DMS53 (cell line): ENCODE measurements around the gene MYOC.
A peak's percentile ranks its signal among the peaks of the same experiment; 100 is the strongest.
"Not testable (repeated sequence)": the region's sequence is repeated elsewhere in the genome, so short reads cannot be mapped to it uniquely, and the experiment has no call there.

Experiments
- DNase-seq: peaks from one replicate; lab custom pipeline; 2025; lab: John Stamatoyannopoulos, UW

MYOC gene

DNA sequence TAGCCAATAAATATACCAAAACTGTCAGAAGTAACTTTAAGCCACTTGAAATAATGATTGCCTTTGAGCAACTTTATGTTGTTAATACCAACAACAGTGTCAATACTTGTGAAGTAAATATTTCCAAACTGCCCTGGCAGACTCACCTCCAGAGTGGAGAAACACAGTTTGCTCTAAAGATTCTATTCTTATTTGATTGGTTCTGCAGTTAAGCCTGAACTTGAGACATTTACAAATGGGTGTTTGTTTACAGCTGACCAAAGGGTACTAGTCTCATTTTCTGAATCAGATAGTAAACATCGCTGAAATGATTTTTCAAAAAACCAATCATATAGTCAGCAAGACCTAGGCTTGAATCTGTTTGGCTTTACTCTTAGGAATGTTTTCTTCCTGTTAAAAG lies 1.3 kb upstream of the MYOC start:
- no peak for DNase-seq

DNA sequence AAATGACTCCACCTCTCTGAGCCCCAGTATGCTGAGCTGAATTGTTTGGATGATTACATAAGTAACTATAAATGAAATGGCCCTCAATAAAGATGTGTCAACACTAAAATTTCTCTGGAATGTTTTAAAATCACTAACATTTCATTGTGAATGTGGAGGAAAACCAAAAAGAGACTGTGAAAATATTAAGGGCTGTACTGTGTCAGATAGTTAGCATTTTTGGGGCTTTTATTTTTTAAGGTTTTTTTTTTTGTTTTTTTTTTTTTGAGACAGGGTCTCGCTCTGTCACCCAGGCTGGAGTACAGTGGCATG lies 6.3 kb downstream of the MYOC start:
- no peak for DNase-seq

DNA sequence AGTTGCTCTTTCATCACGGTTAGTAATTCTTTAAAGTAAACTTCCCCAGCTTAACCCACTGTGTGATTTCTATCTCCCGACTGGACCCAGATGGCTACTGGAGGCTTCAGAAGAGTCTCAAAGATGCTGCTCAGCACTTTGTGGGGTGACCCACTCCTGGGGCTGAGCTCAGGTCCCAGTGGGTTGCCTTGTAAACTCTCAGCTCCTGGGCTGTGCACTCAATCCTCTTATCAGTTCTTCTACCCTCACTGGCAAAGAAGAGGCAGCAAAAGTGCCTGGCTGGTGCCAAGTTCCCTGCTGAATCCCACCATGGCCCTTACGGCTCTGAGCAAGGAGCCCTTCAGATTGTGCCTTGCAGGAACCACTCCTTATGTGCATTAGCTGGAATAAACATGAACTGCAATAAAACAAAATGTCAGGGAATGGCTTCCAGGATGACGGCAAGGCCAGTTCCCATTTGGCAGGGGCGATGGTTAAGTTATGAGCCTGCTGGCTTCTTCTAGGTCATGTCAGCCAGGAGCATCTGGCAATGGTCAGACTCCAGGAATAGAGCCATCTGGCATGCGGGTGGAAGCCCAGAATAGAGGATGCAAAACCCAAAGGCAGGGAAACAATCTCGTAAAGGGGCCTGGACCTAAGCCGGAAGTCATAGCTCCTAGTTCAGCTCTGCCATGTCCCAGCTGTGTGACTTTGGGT lies 6.8 kb downstream of the MYOC start:
- DNase-seq = no peak

DNA sequence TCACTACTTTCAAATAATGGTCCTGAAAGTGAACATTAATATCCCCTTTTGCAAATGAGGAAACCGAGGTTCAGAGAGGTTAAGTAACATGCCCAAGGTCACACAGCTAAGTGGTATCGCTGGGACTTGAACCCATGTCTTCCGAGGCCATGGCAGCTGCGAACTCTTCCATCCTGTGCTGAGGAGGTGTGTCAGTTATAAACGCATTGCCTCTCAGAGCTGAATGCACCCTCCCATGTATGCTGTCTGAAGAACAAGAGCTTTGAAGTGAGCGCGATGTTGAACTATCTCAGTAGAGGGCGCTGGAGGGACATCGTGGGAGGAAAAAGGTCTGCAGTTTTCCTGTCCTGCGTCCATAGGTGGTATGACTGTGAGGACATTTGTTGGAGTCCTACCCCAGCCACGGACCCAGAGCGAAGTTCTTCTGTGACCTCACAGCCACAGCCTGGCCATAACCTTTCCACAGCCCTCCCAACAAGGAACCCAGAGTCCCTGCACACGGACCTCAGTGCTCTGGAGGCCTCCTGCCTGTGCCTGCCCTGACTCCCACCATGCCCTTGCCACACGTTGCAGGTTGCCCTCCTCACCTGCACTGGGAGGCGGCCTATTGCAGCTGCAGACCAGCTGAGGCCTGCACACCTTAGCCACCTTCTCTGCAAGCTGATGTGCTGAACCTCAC lies 7.5 kb downstream of the MYOC start:
- DNase-seq = peak; percentile 96

DNA sequence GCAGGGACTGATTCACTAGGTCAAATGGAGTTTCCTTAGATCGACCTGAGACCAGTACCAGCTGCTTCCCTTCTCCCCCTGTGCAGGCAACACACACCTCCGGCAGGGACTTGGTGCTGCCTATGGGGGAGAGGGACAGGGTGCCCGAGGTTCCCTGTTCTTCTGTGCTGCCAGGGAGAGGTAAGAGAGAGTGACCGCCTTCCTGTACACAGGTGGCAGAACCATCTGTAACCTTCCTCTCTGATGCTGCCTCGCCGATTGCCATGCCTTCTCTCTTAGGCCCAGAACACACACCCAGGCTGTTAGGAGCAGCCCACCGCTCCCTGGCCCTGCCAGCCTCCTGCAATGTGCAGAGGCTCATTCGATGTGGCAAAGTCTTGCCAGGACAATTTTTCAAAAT lies 9.3 kb downstream of the MYOC start:
- DNase-seq = no peak

DNA sequence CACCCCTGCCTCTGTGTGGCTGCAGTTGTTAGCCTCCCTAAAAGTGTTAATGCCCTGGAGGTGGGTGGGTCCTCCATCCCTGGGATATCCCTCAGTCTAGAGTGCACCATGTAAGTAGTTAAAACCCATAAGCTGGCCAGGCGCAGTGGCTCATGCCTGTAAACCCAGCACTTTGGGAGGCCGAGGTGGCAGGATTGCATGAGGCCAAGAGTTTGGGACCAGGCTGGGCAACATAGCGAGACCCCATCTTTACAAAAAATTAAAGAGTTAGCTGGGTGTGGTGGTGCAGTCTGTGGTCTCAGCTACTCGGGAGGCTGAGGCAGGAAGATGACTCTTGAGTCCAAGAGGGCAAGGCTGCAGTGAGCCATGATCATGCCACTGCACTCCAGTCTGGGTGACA lies 10.3 kb downstream of the MYOC start:
- DNase-seq = no peak

DNA sequence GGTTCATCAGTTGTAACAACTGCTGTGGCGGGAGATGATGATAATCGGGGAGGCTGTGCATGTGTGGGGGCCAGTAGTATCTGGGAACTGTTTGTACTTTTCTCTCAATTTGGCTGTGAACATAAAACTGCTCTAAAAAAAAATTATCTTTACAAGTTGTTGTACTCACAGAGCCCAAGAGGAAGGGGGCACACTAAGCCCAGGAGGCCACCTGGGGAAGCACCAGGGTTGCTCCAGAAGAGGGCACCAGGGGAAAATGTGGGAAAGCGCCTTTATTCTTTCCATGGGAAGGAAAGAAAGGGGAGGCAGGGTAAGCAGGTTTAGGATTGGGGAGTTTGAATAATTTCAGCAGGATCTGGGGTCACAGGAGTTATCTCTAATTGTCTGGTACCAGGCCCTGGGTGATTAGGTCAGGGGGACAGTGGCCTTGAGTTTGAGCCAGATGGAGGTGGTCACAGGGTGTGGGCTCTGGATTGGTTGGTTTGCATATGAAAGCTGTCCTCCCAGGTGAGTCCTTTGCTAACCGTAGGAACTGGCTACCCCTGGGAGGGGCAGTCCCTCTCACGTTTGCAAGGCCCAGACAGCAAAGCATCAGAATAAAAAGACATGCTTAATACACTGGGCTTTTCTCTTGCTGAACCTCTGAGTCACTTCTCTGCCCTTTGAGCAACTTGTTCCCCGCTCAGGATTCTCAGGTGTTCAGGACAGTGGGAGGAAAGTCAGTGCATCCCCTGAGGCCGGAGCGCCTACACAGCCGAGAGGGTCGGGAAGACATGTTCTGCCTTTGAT lies 11.2 kb downstream of the MYOC start:
- DNase-seq = no peak

DNA sequence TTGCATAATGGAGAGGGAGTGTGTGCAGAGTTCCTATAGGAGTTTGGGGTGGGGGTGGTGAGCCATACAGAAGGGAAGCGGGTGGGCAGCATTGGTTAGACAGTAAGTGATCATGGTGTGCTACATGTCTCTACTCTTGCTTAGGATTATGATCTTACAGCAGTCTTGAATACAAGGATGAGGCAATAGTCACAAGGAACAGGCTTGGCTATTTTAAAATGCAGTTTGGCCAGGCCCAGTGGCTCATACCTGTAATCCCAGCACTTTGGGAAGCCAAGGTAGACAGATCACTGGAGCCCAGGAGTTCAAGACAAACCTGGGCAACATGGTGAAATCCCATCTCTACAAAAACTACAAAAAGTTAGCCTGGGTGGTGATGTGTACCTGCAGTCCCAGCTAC lies 12.3 kb downstream of the MYOC start:
- no peak for DNase-seq

DNA sequence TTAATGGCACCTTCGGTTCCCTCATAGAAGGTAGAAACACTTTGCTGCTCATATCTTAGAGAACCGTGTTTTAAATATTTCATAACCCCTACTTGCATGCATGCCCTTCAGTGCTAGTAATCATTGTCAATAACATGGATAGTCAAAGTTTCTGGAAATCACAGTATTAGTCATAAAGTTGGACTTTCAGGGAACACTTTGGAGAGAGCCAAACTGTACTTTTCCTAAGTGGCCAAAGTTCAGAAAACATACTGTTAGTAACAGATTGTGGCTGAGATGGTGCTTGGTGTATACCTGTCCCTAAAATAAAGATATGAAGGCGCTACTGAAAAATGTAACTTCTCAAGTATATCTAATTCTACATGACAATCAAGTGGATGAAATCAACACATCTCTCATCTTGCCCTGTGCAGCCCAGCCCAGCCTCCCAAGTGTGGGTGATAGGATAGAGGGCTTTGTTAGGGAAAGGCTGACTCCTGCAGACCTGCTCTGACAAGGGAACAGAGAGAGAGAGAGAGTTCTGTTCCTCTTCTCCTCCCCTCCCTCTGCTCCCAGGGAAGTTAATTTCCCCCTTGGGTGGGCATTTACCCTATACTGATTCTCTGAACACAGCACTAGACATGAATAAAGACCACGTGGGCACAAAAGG lies 14.4 kb downstream of the MYOC start:
- DNase-seq = no peak

DNA sequence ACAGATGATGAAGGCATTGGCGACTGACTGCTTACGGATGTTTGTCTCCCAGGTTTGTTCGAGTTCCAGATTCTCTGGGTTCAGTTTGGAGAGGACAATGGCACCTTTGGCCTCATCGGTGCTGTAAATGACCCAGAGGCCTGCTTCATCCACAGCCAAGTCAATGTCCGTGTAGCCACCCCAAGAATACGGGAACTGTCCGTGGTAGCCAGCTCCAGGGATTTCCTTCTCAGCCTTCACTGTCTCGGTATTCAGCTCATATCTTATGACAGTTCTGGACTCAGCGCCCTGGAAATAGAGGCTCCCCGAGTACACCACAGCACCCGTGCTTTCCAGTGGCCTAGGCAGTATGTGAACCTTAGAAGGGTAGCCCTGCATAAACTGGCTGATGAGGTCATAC lies 16.3 kb downstream of the MYOC start:
- no peak for DNase-seq

DNA sequence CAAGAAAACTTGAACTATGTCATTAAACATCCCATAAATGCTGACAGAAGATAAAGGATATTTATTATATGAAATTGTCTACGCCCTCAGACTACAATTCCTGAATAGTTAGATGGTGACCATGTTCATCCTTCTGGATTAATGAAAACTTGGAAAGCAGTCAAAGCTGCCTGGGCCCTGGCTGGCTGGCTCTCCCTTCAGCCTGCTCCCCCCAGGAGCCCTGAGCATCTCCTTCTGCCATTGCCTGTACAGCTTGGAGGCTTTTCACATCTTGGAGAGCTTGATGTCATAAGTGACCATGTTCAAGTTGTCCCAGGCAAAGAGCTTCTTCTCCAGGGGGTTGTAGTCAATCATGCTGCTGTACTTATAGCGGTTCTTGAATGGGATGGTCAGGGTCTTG lies 16.8 kb downstream of the MYOC start:
- DNase-seq = no peak

DNA sequence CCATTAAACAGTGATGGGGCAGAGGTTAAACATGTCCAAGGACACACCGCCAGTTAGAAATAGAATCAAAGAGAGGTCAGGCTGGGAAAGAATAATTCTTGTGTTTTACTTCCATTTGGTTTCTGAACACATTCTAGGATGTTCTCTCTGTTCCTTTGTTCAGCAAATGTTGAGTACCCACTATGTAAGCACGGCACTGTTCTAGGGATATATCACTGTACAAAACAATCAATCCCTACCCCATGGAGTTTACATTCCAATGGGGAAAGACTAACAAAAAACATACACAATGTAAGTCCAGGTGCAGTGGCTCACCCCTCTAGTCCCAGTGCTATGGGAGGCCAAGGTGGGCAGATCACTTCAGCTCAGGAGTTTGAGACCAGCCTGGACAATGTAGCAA lies 24.3 kb downstream of the MYOC start:
- no peak for DNase-seq

DNA sequence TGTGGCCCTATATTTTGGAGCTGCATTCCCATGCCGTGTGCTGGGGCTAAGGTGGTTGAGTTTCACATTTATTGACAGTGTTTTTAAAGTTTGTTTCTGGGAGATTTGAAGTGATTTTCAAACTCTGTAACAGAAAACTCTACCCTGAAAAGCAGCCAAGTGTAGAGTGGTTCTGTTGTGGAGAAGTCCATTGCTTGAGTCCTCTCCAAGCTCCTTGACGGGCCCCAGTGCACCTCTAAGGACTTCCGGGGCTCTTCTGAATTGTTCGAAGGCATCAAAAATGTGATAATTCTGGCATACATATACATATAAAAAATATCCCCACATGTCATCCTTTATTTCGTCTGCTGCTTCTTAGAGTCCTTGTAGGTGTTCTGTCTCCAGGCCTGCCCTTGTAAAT lies 25.5 kb downstream of the MYOC start:
- no peak for DNase-seq

DNA sequence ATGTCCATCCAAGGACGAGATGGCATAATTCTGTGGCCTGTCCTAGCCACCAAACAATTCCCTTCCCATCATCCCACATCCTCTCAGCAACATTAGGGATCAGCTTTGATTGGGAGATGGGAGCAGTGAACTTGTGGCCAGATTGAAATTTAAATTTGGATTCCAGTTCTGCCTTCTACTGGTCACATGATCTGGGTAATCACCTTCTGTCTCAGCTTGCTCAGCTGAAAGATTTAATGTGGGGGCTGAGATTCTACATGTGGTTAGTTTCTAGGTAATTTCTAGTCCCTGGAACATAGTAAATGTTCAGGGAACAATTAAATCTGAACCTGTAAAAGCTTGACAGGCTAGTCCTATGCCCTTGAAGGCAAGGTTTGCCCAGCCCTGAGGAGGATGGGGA lies 27.3 kb downstream of the MYOC start:
- DNase-seq = no peak

DNA sequence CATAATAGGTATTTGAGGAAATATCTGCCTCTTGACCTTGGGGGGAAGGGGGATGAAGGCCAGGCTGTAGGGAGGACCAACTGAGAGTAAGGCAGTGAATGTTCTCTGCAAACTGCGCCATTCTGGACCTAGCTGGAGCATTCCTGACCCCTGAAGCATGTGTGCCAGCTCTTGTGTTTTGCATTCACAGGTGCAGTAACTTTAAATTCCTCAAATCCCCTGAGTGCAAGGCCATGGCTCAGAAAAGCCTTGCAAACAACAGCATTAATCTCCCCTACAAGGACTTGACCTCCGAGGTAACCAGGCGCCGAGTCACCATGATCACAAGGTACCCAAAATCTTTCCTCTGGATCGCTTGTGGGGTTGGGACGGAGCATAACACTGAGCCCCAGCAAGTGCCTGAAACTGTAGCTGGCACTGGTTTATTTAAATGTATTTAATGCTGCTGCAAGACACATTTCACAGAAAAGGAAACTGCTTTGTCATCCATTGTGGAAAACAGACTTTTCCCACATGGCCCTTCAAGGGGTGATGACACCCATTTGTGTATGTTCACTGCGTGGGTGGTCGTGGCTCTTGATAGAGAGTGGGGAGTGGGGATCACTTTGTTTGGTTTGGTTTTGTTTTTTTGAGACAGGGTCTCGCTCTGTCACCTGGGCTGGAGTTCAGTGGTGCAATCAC lies 28.7 kb downstream of the MYOC start:
- DNase-seq = no peak

DNA sequence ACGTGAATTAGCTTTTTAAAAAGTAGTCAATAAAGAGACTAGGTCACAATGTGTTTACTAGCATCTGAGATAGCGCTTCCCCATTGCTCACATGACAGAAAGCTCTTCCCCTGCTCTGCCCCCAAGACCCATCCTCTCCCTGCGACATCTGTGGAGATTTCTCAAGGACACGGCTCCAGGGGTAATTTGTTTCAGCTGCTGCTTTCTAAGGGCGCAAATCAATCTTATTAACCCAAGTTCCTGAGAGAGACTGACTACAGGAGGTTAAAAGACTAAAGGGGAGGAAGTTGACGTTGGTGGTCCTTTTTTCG lies 30.4 kb downstream of the MYOC start, which contains the start of gene MYOCOS:
Gene MYOCOS, plus strand, starts transcription at position 92 of the 311 bp plus-strand sequence. CDS start 1,641 bp downstream, outside the sequence.
- no peak for DNase-seq

DNA sequence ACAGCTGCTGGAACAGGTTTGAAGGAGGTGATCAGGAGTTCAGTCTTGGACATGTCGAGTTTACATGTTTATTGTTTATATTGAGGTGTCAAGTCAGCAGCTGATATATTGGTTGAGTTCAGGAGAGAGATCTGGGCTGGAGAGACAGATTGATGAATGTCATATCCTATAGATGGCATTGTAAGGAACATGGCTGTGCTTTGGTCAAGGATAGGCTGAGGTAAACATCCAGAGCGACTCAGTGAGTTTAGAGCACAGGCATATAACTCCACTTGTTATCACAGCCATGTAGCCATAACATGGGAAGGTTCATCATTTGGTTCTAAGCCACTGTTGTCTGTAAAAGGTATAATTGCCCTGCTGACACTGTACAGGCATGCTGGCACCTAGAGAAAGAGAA lies 35.9 kb downstream of the MYOC start:
- DNase-seq = no peak

DNA sequence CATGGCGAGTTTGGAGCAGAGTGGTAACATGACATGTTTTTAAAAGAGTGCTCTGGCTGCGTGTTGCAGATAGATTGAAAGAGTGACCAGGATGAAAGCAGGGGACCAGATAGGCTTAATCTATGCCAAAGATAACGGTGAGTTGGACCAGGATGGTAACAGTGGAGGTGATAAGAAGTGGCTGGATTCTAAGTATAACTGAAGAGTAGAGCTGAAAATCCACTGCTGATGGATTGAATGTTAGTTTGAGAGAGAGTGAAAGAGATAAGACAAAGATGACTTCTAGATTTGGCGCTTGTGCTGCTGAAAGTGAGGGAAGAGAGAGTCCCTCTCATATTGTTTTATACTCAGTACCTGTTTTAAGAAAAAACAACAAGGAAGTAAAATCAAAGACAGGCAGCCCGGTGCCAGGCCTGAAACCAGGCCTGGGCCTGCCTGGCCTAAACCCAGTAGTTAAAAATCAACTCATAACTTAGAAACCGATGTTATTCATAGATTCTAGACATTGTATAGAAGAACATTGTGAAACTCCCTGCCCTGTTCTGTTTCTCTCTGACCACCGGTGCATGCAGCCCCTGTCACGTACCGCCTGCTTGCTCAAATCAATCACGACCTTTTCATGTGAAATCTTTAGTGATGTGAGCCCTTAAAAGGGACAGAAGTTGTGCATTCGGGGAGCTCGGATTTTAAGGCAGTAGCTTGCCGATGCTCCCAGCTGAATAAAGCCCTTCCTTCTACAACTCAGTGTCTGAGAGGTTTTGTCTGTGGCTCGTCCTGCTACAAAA lies 37.2 kb downstream of the MYOC start:
- DNase-seq = not testable (repeated sequence)

DNA sequence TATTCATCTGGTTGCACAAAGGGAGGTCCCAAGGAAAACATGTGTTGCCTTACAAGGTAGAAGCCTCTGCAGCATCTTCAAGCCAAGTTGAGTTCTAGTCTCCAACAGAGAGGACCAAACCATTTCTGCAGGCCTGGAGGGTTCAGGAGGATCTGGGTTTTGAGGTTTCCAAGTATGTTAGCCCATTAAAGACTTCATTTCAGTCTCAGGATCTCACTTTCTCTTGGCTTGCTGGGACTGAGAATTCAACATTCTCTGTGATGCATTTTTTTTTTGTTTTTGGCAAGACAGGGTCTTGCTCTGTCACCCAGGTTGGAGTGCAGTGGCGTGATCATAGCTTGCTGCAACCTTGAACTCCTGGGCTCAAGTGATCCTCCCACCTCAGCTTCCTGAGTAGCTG lies 39.2 kb downstream of the MYOC start:
- DNase-seq = no peak

DNA sequence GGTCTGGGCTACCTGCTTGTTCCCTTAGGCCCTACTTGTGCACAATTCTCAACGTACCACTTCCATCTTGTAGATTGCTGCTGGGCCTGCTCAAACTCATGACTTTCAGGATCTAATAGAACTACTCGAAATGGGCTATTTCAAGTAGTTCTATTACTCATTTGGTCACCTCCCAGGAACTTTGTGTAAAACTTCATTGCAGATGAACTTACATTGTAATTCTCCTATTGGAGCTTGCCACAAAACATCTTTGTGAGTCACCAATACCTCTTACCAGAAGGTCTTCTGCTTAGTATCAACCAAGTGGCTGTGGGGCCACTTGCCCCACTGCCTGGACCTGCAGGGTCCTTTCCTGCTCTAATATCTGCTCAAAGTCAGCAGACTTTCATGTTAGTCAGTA lies 41.2 kb downstream of the MYOC start:
- no peak for DNase-seq

DNA sequence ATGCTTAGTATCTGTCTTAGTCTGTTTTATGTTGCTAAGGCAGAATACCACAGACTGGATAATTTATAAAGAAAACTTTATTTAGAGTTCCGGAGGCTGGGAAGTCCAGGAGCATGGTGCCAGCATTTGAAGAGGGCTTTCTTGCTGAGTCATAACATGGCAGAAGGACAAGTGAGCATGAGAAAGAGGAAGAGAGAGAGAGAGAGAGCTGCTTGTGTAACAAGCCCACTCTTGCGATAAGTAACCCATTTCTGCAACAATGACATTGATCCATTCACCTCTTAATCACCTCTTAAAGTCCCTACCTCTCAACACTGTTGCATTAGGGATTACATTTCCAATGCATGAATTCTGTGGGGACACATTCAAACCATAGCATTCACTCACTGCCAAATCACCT lies 42.1 kb downstream of the MYOC start:
- DNase-seq = peak; percentile 23
